Glomerular endothelial cell (primary cell): ENCODE results near the gene MYBPC3. TPM values are rescaled to one million over a fixed set of nuclear protein-coding genes. Genes with fewer than 3 reads are reported as not detected.

ENCODE experiments used
- DNase-seq: peaks from one replicate; pipeline ENCODE4 v3.0.0-alpha.2; 2011; ENCODE audit warnings: low read depth, low spot score; ENCODE audit errors: extremely low read depth
- total RNA-seq: library from RNA; depleted of rRNA; stranded (reverse); fragments of >200 nt; gene quantifications from 2 replicates; pipeline ENCODE4 v1.2.3, GENCODE V29; 2015

The MYBPC3 gene
- total RNA-seq, 1 donor from 2014 or later, result not detected

GRCh38 chr11:47359162-47359561 is 6.7 kb upstream of the MYBPC3 start:
- DNase-seq, result no peak

- no peak for DNase-seq
Observed at GRCh38 chr11:47358731-47359051, 6.2 kb upstream of the MYBPC3 start.

- no peak for DNase-seq
Observed at GRCh38 chr11:47357985-47358730, 5.7 kb upstream of the MYBPC3 start.

GRCh38 chr11:47356998-47357329 is 4.5 kb upstream of the MYBPC3 start:
- DNase-seq, result no peak

- no peak for DNase-seq
Observed at GRCh38 chr11:47356129-47356997, 3.9 kb upstream of the MYBPC3 start.

- DNase-seq, result peak; percentile 56
Observed at GRCh38 chr11:47355283-47356128, 3.0 kb upstream of the MYBPC3 start.

- no peak for DNase-seq
Observed at GRCh38 chr11:47354913-47355282, 2.4 kb upstream of the MYBPC3 start.

- no peak for DNase-seq
Observed at GRCh38 chr11:47353978-47354774, 1.7 kb upstream of the MYBPC3 start.

- no peak for DNase-seq
Observed at GRCh38 chr11:47351156-47352126, 1.1 kb downstream of the MYBPC3 start.

- DNase-seq, result no peak
Observed at GRCh38 chr11:47350315-47350714, 2.2 kb downstream of the MYBPC3 start.

- no peak for DNase-seq
Observed at GRCh38 chr11:47349521-47350095, 2.9 kb downstream of the MYBPC3 start.

GRCh38 chr11:47348859-47349258 is 3.6 kb downstream of the MYBPC3 start:
- no peak for DNase-seq

- DNase-seq, result no peak
Observed at GRCh38 chr11:47348131-47348802, 4.2 kb downstream of the MYBPC3 start.

- DNase-seq, result no peak
Observed at GRCh38 chr11:47347137-47347536, 5.4 kb downstream of the MYBPC3 start.

GRCh38 chr11:47345890-47346563 is 6.5 kb downstream of the MYBPC3 start:
- no peak for DNase-seq

- no peak for DNase-seq
Observed at GRCh38 chr11:47342854-47343253, 9.6 kb downstream of the MYBPC3 start.

- no peak for DNase-seq
Observed at GRCh38 chr11:47342036-47342803, 10.3 kb downstream of the MYBPC3 start.
